Gastroesophageal sphincter (tissue), 4 donors: Measurements from ENCODE around the gene GPX4. TPM values are rescaled to one million over a fixed set of nuclear protein-coding genes. Genes with fewer than 3 reads are reported as not detected.

Experiments used
- ATAC-seq: fragments of 150-250 bp; one replicate; pipeline ENCODE4 v1.9.1; 2016; ENCODE audit warnings: mild to moderate bottlenecking, moderate library complexity
- H3K27ac ChIP-seq, 4 donors: fragments of 200-600 bp; sonication (generic) in 3 of 4; 1 replicate in 3 of 4; 2 replicates in 1 of 4; pipeline ENCODE4 v1.5.1; 2016 to 2019
- H3K27me3 ChIP-seq: fragments of 200-600 bp; sonication (generic); one replicate; pipeline ENCODE4 v1.5.1; 2019
- H3K36me3 ChIP-seq, 2 donors: fragments of 200-600 bp; sonication (generic); one replicate each; pipeline ENCODE4 v1.5.1; 2019; ENCODE audit warnings: control low read depth in 1 of 2
- H3K4me1 ChIP-seq, 3 donors: fragments of 200-600 bp; sonication (generic); 1 replicate in 2 of 3; 2 replicates in 1 of 3; pipeline ENCODE4 v1.5.1; 2016 to 2019; ENCODE audit warnings: control low read depth in 2 of 3
- H3K4me3 ChIP-seq, 2 donors: fragments of 200-600 bp; sonication (generic); one replicate each; pipeline ENCODE4 v1.5.1; 2019; ENCODE audit warnings: mild to moderate bottlenecking in 1 of 2, moderate library complexity in 1 of 2
- H3K9me3 ChIP-seq, 3 donors: fragments of 200-600 bp; sonication (generic); one replicate each; pipeline ENCODE4 v1.5.1; 2017 to 2019; ENCODE audit warnings: control low read depth in 2 of 3
- EP300 ChIP-seq: sonication (generic); formaldehyde crosslinking; IDR thresholded peaks from one replicate; pipeline ENCODE4 v1.6.1; 2017; ENCODE audit warnings: antibody characterized with exemption, mild to moderate bottlenecking
- POLR2A ChIP-seq, 2 donors: fragments of 450-650 bp; IDR thresholded peaks; one replicate each; pipeline ENCODE4 v1.6.1; 2017; ENCODE audit warnings: antibody characterized with exemption in 2 of 2, mild to moderate bottlenecking in 2 of 2, moderate library complexity in 1 of 2
- POLR2AphosphoS5 ChIP-seq: sonication (generic); formaldehyde crosslinking; IDR thresholded peaks from one replicate; pipeline ENCODE4 v1.6.1; 2017; ENCODE audit warnings: antibody characterized with exemption
- WGBS, 2 donors: methylation state at CpG; one replicate each; pipeline ENCODE4 v1.1.5; 2018; ENCODE audit warnings: low coverage in 1 of 2; 5-methylcytosine and 5-hydroxymethylcytosine counted together
- total RNA-seq, 4 donors: library from RNA; depleted of rRNA; stranded (reverse); fragments of >200 nt; gene quantifications; one replicate each; pipeline ENCODE4 v1.1.0, GENCODE V29; 2016
- TF ChIP-seq, protein P1 (sequence below), 4 experiments: fragments of 200-600 bp in 2 of 4; fragments of 450-650 bp in 2 of 4; sonication (generic) in 1 of 4; IDR thresholded peaks; one replicate each; pipeline ENCODE4 v1.5.1; 2017 to 2019; ENCODE audit warnings: antibody characterized with exemption in 4 of 4, mild to moderate bottlenecking in 2 of 4, moderate library complexity in 2 of 4

The GPX4 gene
- total RNA-seq, 4 donors from 2014 or later: 311 to 452 (median 349) TPM

DNA sequence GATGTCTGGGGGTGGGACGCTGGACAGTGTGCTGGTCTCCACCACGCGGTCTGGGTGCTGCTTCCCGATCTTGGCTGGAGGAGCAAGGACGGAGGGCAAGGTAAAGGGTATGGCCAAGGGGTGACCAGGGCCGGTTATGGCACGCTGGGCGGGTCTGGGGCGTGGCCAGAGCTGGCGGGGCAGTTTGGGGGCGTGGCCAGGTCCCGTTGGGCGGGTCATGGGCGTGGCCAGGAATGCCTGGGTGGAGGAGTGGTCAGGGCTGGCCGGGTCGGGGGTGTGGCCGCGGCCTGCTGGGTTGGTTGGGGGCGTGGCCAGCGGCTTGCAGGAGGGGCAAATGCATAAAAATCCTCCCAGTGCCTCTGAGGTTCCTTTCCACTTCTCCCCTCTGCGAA is 19.2 kb downstream of the GPX4 start:
- H3K27ac ChIP-seq: peak overlapping the region in 1 of 4 donors; percentile 11
- peak; percentile 50 for ATAC-seq
- H3K36me3 ChIP-seq: peaks cover 0 to 100% of the 10 kb centered on the region in 2 donors

DNA sequence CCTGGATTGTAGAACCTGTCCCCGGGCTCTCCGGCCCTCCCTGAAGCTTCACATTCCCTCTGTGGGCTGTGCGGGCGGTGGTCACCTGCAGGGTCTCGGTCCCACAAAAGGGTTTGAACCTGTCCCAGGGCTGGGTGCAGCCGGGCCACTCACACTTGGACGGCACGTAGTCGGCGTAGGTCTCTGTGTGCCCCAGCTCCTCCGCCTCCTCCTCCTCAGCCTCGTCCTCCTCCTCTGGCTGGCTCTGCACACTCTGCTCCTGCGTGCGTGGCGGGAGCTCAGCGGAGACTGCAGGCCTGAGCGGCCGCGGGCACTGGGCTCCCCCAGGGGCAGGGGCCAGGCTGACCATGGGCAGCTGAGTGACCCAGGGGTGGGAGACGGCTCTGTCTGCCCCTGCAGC is 19.6 kb downstream of the GPX4 start:
- Histone ChIP-seq H3K9me3 (no peaks in the 10 kb centered on the region), H3K27ac (no peak overlapping the region), H3K4me3 (no peak overlapping the region), H3K27me3 (no peaks in the 10 kb centered on the region), H3K4me1 (peaks cover 0 to 34% (median 0%) of the 10 kb centered on the region in 3 donors), H3K36me3 (peaks cover 0 to 99% of the 10 kb centered on the region in 2 donors)
- ATAC-seq: no peak
- 65 to 83% methylated on average over 1 to 4 of the region's 20 CpGs for WGBS, 2 donors
- TF ChIP-seq EP300 (no peak), POLR2AphosphoS5 (no peak), POLR2A (IDR thresholded peaks at IDR 0.05) (no peak)
- TF ChIP-seq, protein P1, sequence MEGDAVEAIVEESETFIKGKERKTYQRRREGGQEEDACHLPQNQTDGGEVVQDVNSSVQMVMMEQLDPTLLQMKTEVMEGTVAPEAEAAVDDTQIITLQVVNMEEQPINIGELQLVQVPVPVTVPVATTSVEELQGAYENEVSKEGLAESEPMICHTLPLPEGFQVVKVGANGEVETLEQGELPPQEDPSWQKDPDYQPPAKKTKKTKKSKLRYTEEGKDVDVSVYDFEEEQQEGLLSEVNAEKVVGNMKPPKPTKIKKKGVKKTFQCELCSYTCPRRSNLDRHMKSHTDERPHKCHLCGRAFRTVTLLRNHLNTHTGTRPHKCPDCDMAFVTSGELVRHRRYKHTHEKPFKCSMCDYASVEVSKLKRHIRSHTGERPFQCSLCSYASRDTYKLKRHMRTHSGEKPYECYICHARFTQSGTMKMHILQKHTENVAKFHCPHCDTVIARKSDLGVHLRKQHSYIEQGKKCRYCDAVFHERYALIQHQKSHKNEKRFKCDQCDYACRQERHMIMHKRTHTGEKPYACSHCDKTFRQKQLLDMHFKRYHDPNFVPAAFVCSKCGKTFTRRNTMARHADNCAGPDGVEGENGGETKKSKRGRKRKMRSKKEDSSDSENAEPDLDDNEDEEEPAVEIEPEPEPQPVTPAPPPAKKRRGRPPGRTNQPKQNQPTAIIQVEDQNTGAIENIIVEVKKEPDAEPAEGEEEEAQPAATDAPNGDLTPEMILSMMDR (IDR thresholded peaks at IDR 0.05): no peak

More for the DNA sequence above, 19.2 kb downstream of the GPX4 start:
- Histone ChIP-seq H3K27me3 (no peaks in the 10 kb centered on the region), H3K9me3 (no peaks in the 10 kb centered on the region), H3K4me1 (peaks cover 0 to 34% (median 0%) of the 10 kb centered on the region in 3 donors), H3K4me3 (no peak overlapping the region)
- 39 to 60% methylated on average over 1 to 14 of the region's 21 CpGs for WGBS, 2 donors
- TF ChIP-seq POLR2AphosphoS5 (peak; percentile 41), POLR2A (IDR thresholded peaks at IDR 0.05) (no peak), EP300 (no peak)
- TF ChIP-seq, protein P1 (IDR thresholded peaks at IDR 0.05): no peak

DNA sequence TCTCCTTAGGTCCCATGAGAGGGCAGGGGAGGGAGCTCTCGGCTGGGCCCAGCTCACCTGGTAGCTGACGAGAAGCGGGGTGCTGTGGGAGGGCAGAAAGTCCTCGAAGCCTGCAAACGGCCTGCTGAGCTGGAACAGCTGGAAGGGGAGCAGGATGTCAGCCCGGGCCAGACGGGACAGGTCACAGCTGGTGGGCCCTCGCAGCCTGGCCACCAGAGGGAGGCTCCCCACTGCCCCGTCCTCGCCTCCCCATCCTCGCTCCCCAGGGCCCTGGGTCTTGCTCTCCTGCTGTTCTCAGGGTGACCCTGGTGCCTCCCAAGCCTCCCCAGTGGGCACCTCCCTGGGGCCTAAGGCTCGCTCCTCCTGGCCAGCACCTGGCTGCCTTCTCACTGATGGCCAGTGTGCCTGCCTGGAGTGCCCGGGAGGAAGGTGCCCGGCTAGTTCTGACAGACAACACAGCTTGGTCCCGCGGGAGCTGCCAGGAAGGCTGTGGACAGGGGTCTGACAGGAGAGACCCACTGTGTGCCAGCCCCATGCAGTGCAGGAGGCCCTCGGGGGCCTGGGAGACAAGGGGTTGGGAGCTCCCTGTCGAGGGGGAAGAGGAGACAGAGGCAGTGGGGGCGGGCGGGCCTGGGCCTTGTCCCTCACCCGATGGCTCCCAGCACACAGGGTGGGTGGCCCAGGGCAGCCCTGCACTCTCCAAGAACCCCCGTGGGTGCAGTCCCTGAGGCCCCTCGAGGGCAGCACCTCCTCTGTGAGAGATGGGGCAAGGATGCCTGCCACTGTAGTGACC is 20.3 kb downstream of the GPX4 start:
- Histone ChIP-seq H3K36me3 (peaks cover 0 to 92% of the 10 kb centered on the region in 2 donors), H3K27ac (peak overlapping the region in 2 of 4 donors; percentile 30 to 48), H3K9me3 (no peaks in the 10 kb centered on the region), H3K4me3 (no peak overlapping the region), H3K4me1 (peaks cover 0 to 39% (median 0%) of the 10 kb centered on the region in 3 donors), H3K27me3 (no peaks in the 10 kb centered on the region)
- peak; percentile 29 for ATAC-seq
- no peak for TF ChIP-seq EP300
- no peak for TF ChIP-seq POLR2A (IDR thresholded peaks at IDR 0.05)
- TF ChIP-seq, protein P1 (IDR thresholded peaks at IDR 0.05): no peak
- no peak for TF ChIP-seq POLR2AphosphoS5
- no CpG with 5 or more reads among the region's 23 CpGs for WGBS, 2 donors

DNA sequence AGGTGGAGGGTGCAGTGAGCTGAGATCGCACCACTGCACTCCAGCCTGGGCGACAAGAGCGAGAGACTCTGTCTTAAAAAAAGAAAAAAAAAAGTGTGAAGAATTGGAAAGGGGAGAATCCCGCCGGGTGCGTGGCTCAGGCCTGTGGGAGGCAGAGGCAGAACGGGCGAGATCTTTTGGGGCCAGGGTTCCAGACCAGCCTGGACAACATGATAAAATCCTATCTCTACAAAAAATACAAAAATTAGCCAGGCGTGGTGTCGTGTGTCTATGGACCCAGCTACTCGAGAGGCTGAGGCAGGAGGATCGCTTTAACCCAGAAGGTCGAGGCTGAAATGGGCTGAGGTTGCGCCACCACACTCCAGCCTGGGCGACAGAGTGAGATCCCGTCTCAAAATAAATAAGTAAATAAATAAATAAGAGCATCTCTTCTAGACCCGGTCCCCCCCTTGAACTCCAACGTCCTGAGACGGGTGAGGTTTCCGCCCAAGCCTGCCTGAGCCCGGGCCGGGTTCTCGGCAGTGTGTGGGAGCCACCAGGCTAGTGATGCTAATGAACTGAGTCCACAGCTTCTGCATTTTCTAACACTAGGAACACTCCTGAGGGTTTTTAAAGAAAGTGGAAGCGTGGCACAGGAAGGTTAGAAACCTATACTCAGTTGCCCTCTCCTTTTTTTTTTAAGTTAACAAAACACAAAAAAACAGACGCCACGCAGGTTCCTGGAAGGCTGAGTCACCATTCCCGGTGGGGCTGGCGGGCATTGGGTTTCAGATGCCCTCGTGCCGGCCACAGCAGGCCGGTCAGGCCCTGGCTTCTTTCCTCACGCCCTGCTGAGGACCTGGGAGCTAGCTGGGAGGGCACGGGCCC is 22.0 kb downstream of the GPX4 start:
- no peaks in the 10 kb centered on the region for H3K27me3 ChIP-seq
- H3K9me3 ChIP-seq: no peaks in the 10 kb centered on the region
- WGBS, 2 donors: 87 to 95% methylated on average over 4 to 19 of the region's 33 CpGs
- peaks cover 0 to 57% (median 5%) of the 10 kb centered on the region in 3 donors for H3K4me1 ChIP-seq
- no peak overlapping the region for H3K4me3 ChIP-seq
- no peak overlapping the region for H3K27ac ChIP-seq
- ATAC-seq: no peak
- H3K36me3 ChIP-seq: peaks cover 0 to 79% of the 10 kb centered on the region in 2 donors
- TF ChIP-seq, protein P1 (IDR thresholded peaks at IDR 0.05): no peak
- TF ChIP-seq POLR2AphosphoS5 (peak; percentile 8), EP300 (no peak), POLR2A (IDR thresholded peaks at IDR 0.05) (no peak)
